Natural killer cell (primary cell): ENCODE measurements around the gene SLC1A4. TPM values are rescaled to one million over a fixed set of nuclear protein-coding genes. Genes with fewer than 3 reads are reported as not detected.

Experiments
- ATAC-seq, 3 donors: fragments of 150-1000 bp in 2 of 3; fragments of 200-7000 bp in 1 of 3; cut with Tn5 transposase; 1 replicate in 1 of 3; 2 replicates in 2 of 3; pipeline ENCODE4 v1.10.0; 2021; ENCODE audit warnings: mild to moderate bottlenecking in 2 of 3, moderate library complexity in 2 of 3
- DNase-seq, 2 donors: peaks; one replicate each; pipeline versions ENCODE4 v3.0.0 to v3.0.0-alpha.2; 2013 to 2021; ENCODE audit warnings: mixed read lengths in 1 of 2
- H3K27ac ChIP-seq: one replicate; pipeline ENCODE4 v1.5.1; 2013; ENCODE audit warnings: mild to moderate bottlenecking, low read length
- H3K27me3 ChIP-seq: one replicate; pipeline ENCODE4 v1.6.1; 2013; ENCODE audit warnings: low read length; ENCODE audit not compliant: control insufficient read depth, insufficient read depth
- H3K36me3 ChIP-seq: one replicate; pipeline ENCODE4 v1.6.1; 2013; ENCODE audit warnings: low read length; ENCODE audit not compliant: control insufficient read depth, insufficient read depth
- H3K4me1 ChIP-seq: one replicate; pipeline ENCODE4 v1.6.1; 2013; ENCODE audit warnings: low read length; ENCODE audit not compliant: control insufficient read depth, insufficient read depth
- H3K4me3 ChIP-seq: one replicate; pipeline ENCODE4 v1.5.1; 2013; ENCODE audit warnings: low read length
- H3K9me3 ChIP-seq: one replicate; pipeline ENCODE4 v1.6.1; 2013; ENCODE audit warnings: low read length; ENCODE audit not compliant: control insufficient read depth, insufficient read depth
- H3K27ac Mint-ChIP-seq, 2 donors: one replicate each; pipeline ENCODE4 v1.8.0; 2022; ENCODE audit warnings: mild to moderate bottlenecking in 2 of 2, mixed read lengths in 2 of 2, moderate library complexity in 1 of 2
- H3K27me3 Mint-ChIP-seq, 2 donors: one replicate each; pipeline ENCODE4 v1.8.0; 2022; ENCODE audit warnings: low read depth in 2 of 2, mixed read lengths in 2 of 2
- H3K36me3 Mint-ChIP-seq: one replicate; pipeline ENCODE4 v1.8.0; 2022; ENCODE audit warnings: mixed read lengths
- H3K4me1 Mint-ChIP-seq, 2 donors: one replicate each; pipeline ENCODE4 v1.8.0; 2022; ENCODE audit warnings: mixed read lengths in 2 of 2
- H3K4me3 Mint-ChIP-seq: one replicate; pipeline ENCODE4 v1.8.0; 2022; ENCODE audit warnings: mild to moderate bottlenecking, moderate library complexity, mixed read lengths
- H3K9me3 Mint-ChIP-seq, 2 donors: one replicate each; pipeline ENCODE4 v1.8.0; 2022; ENCODE audit warnings: mixed read lengths in 2 of 2
- WGBS: methylation state at CpG from one replicate; pipeline ENCODE4 v1.1.7; 2013; ENCODE audit warnings: missing lambda C conversion rate; ENCODE audit not compliant: insufficient coverage; 5-methylcytosine and 5-hydroxymethylcytosine counted together
- intact Hi-C: fragments of 100-400 bp; cut with micrococcal nuclease; formaldehyde crosslinking; loops from one replicate; pipeline ENCODE4 v1.14.2; 2022
- total RNA-seq, 4 donors: library from RNA; stranded (reverse); fragments of 120-200 nt in 1 of 4; gene quantifications; one replicate each; pipeline versions ENCODE4 v1.2.3 to v1.2.4, GENCODE V29; 2013 to 2022
- TF ChIP-seq, protein P1 (sequence below): fragments of 200-600 bp; IDR thresholded peaks from one replicate; pipeline ENCODE4 v1.8.0; 2022; ENCODE audit warnings: antibody characterized with exemption

Gene SLC1A4
- total RNA-seq, 3 donors from 2014 or later (not counting 1 experiment from before 2014, with no cell fraction given): 3.9 to 13.8 (median 5.6) TPM

DNA sequence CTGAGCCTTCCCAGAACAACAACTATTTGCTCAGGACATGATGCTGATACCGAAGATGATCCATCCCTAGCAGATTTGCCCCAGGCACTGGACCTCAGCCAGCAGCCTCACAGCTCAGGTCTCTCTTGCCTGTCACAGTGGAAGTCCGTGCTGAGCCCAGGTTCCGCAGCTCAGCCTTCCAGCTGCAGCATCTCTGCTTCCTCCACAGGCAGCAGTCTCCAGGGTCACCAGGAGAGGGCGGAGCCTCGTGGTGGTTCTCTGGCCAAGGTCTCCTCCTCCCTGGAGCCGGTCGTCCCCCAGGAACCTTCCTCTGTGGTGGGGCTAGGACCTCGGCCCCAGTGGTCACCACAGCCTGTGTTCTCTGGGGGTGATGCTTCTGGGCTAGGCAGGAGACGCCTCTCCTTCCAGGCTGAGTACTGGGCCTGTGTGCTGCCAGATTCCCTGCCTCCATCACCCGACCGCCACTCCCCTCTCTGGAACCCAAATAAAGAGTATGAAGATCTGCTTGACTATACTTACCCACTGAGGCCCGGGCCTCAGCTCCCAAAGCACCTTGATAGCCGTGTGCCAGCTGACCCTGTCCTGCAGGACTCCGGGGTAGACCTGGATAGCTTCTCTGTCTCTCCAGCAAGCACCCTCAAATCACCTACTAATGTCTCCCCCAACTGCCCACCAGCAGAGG, 82.4 kb downstream of the SLC1A4 start:
- DNase-seq (no peak), ATAC-seq (no peak)
- Histone ChIP-seq H3K4me1 (peaks cover 15% of the 10 kb centered on the region), H3K27ac (no peak overlapping the region), H3K27me3 (no peaks in the 10 kb centered on the region), H3K9me3 (no peaks in the 10 kb centered on the region), H3K36me3 (peaks cover 28% of the 10 kb centered on the region), H3K4me3 (no peak overlapping the region)
- intact Hi-C loops: no loop called here
- peaks cover 14 to 21% of the 10 kb centered on the region in 2 donors for H3K4me1 Mint-ChIP-seq
- H3K36me3 Mint-ChIP-seq: no peaks in the 10 kb centered on the region
- H3K27me3 Mint-ChIP-seq: no peaks in the 10 kb centered on the region
- TF ChIP-seq, protein P1, sequence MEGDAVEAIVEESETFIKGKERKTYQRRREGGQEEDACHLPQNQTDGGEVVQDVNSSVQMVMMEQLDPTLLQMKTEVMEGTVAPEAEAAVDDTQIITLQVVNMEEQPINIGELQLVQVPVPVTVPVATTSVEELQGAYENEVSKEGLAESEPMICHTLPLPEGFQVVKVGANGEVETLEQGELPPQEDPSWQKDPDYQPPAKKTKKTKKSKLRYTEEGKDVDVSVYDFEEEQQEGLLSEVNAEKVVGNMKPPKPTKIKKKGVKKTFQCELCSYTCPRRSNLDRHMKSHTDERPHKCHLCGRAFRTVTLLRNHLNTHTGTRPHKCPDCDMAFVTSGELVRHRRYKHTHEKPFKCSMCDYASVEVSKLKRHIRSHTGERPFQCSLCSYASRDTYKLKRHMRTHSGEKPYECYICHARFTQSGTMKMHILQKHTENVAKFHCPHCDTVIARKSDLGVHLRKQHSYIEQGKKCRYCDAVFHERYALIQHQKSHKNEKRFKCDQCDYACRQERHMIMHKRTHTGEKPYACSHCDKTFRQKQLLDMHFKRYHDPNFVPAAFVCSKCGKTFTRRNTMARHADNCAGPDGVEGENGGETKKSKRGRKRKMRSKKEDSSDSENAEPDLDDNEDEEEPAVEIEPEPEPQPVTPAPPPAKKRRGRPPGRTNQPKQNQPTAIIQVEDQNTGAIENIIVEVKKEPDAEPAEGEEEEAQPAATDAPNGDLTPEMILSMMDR: no peak
- H3K4me3 Mint-ChIP-seq: no peak overlapping the region
- 91% methylated on average over 14 of the region's 14 CpGs for WGBS
- no peak overlapping the region for H3K27ac Mint-ChIP-seq
- no peaks in the 10 kb centered on the region for H3K9me3 Mint-ChIP-seq

DNA sequence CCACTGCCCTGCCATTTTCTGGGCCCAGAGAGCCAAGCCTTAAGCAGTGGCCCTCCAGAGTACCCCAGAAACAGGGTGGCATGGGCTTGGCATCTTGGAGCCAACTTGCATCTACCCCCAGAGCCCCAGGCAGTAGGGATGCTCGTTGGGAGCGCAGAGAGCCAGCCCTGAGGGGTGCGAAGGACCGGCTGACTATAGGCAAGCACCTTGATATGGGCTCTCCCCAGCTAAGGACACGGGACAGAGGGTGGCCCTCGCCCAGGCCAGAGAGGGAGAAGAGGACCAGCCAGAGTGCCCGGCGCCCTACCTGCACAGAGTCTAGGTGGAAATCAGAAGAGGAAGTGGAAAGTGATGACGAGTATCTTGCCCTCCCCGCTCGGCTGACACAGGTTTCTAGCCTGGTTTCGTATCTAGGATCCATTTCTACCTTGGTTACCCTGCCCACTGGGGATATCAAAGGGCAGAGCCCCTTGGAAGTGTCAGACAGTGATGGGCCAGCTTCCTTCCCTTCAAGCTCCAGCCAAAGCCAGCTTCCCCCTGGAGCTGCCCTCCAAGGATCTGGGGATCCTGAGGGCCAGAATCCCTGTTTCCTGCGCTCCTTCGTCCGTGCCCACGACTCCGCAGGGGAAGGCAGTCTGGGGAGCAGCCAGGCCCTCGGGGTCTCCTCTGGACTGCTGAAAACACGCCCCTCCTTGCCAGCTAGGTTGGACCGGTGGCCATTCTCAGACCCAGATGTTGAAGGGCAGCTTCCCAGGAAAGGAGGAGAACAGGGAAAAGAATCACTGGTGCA, 83.2 kb downstream of the SLC1A4 start:
- DNase-seq: no peak
- H3K9me3 Mint-ChIP-seq: no peaks in the 10 kb centered on the region
- H3K4me3 ChIP-seq: no peak overlapping the region
- no peaks in the 10 kb centered on the region for H3K27me3 ChIP-seq
- H3K36me3 ChIP-seq: peaks cover 30% of the 10 kb centered on the region
- H3K9me3 ChIP-seq: no peaks in the 10 kb centered on the region
- intact Hi-C loops: no loop called here
- peaks cover 15% of the 10 kb centered on the region for H3K4me1 ChIP-seq
- no peaks in the 10 kb centered on the region for H3K27me3 Mint-ChIP-seq
- ATAC-seq: no peak
- no peak overlapping the region for H3K27ac ChIP-seq
- peak overlapping the region; percentile 14 to 22 for H3K27ac Mint-ChIP-seq
- WGBS: 90% methylated on average over 20 of the region's 20 CpGs
- H3K4me1 Mint-ChIP-seq: peaks cover 13 to 20% of the 10 kb centered on the region in 2 donors
- H3K36me3 Mint-ChIP-seq: no peaks in the 10 kb centered on the region
- no peak overlapping the region for H3K4me3 Mint-ChIP-seq
- TF ChIP-seq, protein P1: no peak

Other genes with a start within 250 kb of the SLC1A4 start
- gene CEP68, start 67.0 kb downstream of the SLC1A4 start, total RNA-seq: 1 to 10 TPM; 5.6 to 8.3 (median 5.8) TPM
- 100 to 1,000 TPM in 1 of 3 donors, 10 to 100 TPM in 2; 83.5 to 101 (median 93.6) TPM for gene RAB1A, start 140.7 kb downstream of the SLC1A4 start, total RNA-seq
- 100 to 1,000 TPM; 346 to 404 (median 403) TPM for gene ACTR2, start 238.4 kb downstream of the SLC1A4 start, total RNA-seq